AG04450 (cell line): Measurements from ENCODE around the gene PML. TPM values are rescaled to one million over a fixed set of nuclear protein-coding genes. Genes with fewer than 3 reads are reported as not detected.

ENCODE experiments used
- CTCF ChIA-PET: fragments of 300-600, 350-600 bp; formaldehyde crosslinking; extraction: SDS; loops from one replicate; lab custom pipeline; 2022; ENCODE audit warnings: antibody characterized with exemption, inconsistent platforms; lab: Charles Lee
- POLR2A ChIA-PET: fragments of 350-600 bp; formaldehyde crosslinking; extraction: SDS; loops from one replicate; lab custom pipeline; 2021; ENCODE audit warnings: antibody characterized with exemption, inconsistent platforms; lab: Yijun Ruan, JAX
- DNase-seq: peaks from one replicate; pipeline ENCODE4 v3.0.0-alpha.2; 2011; ENCODE audit warnings: low read depth, low spot score
- H3K27ac ChIP-seq: one replicate; pipeline ENCODE4 v1.5.1; 2012; ENCODE audit warnings: low read depth, low read length, control low read depth
- H3K27me3 ChIP-seq: one replicate; pipeline ENCODE4 v1.6.0; 2012; ENCODE audit warnings: low read length; ENCODE audit not compliant: control insufficient read depth, insufficient read depth
- H3K4me3 ChIP-seq: 2 replicates; pipeline ENCODE4 v1.5.1; 2011; ENCODE audit warnings: mild to moderate bottlenecking, low read depth, low read length, control low read depth
- H3K9me3 ChIP-seq: 2 replicates; pipeline ENCODE4 v1.5.1; 2012; ENCODE audit warnings: low read length; ENCODE audit not compliant: control insufficient read depth, insufficient read depth
- CTCF ChIP-seq: IDR thresholded peaks from 2 replicates; pipeline ENCODE4 v1.5.1; 2011; ENCODE audit warnings: low read depth, low read length, control low read depth, inconsistent platforms
- polyA plus RNA-seq: library from polyadenylated mRNA; depleted of rRNA; stranded (reverse); fragments of >200 nt; gene quantifications from 2 replicates; pipeline ENCODE4 v1.2.3, GENCODE V29; 2011

Gene PML
- polyA plus RNA-seq, 1 experiment: 7.6 TPM

- TF ChIP-seq CTCF: no peak
- CTCF ChIA-PET: interaction anchor here (0.8 to 3.4 kb wide), 5 partner anchors 10 to 65 kb away, joined by 4 to 38 read pairs (median 6); partner anchors contain the start of genes PML and STOML1
- Histone ChIP-seq H3K9me3 (no peaks in the 10 kb centered on the region), H3K4me3 (no peak overlapping the region), H3K27me3 (no peaks in the 10 kb centered on the region), H3K27ac (no peak overlapping the region)
- POLR2A ChIA-PET: interaction anchor here (0.6 to 1.5 kb wide), 3 partner anchors 10 to 348 kb away, joined by 5 to 8 read pairs (median 7); partner anchors contain the start of gene PML
- DNase-seq: no peak
Observed at GRCh38 chr15:73983773-73984172, 10.7 kb upstream of the PML start.

- no peak for TF ChIP-seq CTCF
- H3K4me3 ChIP-seq: no peak overlapping the region
- ChIA-PET POLR2A (interaction anchor here (1.2 kb wide), 1 partner anchor 10 kb away, joined by 3 read pairs; the partner anchor contains the start of gene PML), CTCF (interaction anchor here (0.9 to 2.6 kb wide), 2 partner anchors 11 to 53 kb away, joined by 3 to 7 read pairs; no protein-coding TSS in a partner anchor)
- peak overlapping the region; percentile 21 for H3K27ac ChIP-seq
- no peak for DNase-seq
- H3K27me3 ChIP-seq: no peaks in the 10 kb centered on the region
- no peaks in the 10 kb centered on the region for H3K9me3 ChIP-seq
Observed at GRCh38 chr15:73984208-73984979, 10.1 kb upstream of the PML start.

GRCh38 chr15:73985101-73985873 is 9.2 kb upstream of the PML start:
- ChIA-PET POLR2A (interaction anchor here (0.6 to 1.2 kb wide), 2 partner anchors 9 to 64 kb away, joined by 3 read pairs; partner anchors contain the start of gene PML), CTCF (interaction anchor here (0.9 to 6.5 kb wide), 4 partner anchors 9 to 52 kb away, joined by 3 to 32 read pairs (median 5); partner anchors contain the start of gene PML)
- no peak for TF ChIP-seq CTCF
- no peak overlapping the region for H3K4me3 ChIP-seq
- peak overlapping the region; percentile 31 for H3K27ac ChIP-seq
- peak; percentile 55 for DNase-seq
- no peaks in the 10 kb centered on the region for H3K27me3 ChIP-seq
- H3K9me3 ChIP-seq: no peaks in the 10 kb centered on the region

- no peak for DNase-seq
Observed at GRCh38 chr15:73986055-73986775, 8.3 kb upstream of the PML start.

More at GRCh38 chr15:73986055-73986775, 8.3 kb upstream of the PML start:
- H3K27me3 ChIP-seq: no peaks in the 10 kb centered on the region
- no peak for TF ChIP-seq CTCF
- H3K27ac ChIP-seq: no peak overlapping the region
- ChIA-PET POLR2A (no interaction called here), CTCF (interaction anchor here (0.6 to 6.5 kb wide), 5 partner anchors 8 to 335 kb away, joined by 3 to 32 read pairs (median 3); partner anchors contain the start of gene PML)
- H3K9me3 ChIP-seq: no peaks in the 10 kb centered on the region
- H3K4me3 ChIP-seq: no peak overlapping the region
